Vagina (tissue), 2 donors: Measurements from ENCODE around the gene TCN1.
"Not testable (repeated sequence)": the region's sequence is repeated elsewhere in the genome, so short reads cannot be mapped to it uniquely, and the experiment has no call there.

Experiments used
- CTCF ChIP-seq, 3 experiments: fragments of 450-650 bp in 2 of 3; fragments of 200-600 bp in 1 of 3; sonication (generic) in 1 of 3; IDR thresholded peaks; one replicate each; pipeline ENCODE4 v1.5.1; 2017 to 2019; ENCODE audit warnings: antibody characterized with exemption in 3 of 3, mild to moderate bottlenecking in 2 of 3, moderate library complexity in 2 of 3
- POLR2A ChIP-seq, 2 donors: fragments of 450-650 bp; IDR thresholded peaks; one replicate each; pipeline ENCODE4 v1.6.1; 2017; ENCODE audit warnings: antibody characterized with exemption in 2 of 2, mild to moderate bottlenecking in 2 of 2, moderate library complexity in 2 of 2
- POLR2AphosphoS5 ChIP-seq, 2 donors: sonication (generic); formaldehyde crosslinking; IDR thresholded peaks; one replicate each; pipeline ENCODE4 v1.9.0; 2017; ENCODE audit warnings: antibody characterized with exemption in 2 of 2, mild to moderate bottlenecking in 2 of 2, low read depth in 1 of 2; ENCODE audit not compliant: insufficient read depth in 1 of 2

- not testable (repeated sequence) for TF ChIP-seq CTCF (IDR thresholded peaks at IDR 0.05); POLR2AphosphoS5 (IDR thresholded peaks at IDR 0.05; ENCODE audit: insufficient read depth in 1 of 2, low read depth in 1 of 2); POLR2A (IDR thresholded peaks at IDR 0.05)
These were observed 20.9 kb upstream of the TCN1 start for GRCh38 chr11:59887156-59887555.
